ENCODE measurements around the gene NOTCH3. TPM values are rescaled to one million over a fixed set of nuclear protein-coding genes. Genes with fewer than 3 reads are reported as not detected.

The NOTCH3 gene
- total and polyA plus RNA-seq, 2 of the 8 experiments (the other 6 are each of a cell fraction or from before 2014, with no cell fraction given) = 37.5 to 107 TPM

DNA sequence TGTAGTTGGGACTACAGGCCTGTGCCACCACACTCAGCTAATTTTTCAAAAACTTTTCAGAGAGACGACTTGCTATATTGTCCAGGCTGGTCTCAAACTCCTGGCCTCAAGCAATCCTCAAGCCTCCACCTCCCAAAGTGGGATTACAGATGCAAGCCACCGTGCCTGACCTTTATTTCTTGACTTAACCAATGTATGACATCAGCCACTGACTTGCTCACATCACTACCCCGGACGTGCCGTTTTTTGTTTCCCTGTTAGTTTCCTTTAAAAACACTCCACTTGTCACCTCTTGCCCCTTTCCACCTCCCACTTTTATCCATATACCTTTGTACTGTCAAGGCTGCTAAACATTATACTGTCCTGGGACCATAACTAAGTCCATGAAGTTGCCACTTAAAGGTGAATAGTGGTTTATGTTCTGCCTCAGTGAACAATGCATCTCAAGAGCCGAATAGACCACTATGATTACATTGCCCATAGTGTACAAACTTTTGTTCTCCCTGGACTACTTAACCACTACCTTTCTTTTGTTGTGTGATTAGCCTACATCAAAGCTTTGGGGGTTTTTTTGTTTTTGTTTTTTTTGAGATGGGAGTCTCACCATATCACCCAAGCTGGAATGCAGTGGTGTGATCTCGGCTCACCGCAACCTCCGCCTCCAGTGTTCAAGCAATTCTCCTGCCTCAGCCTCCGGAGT, 33.8 kb upstream of the NOTCH3 start (continued):
- TF ChIP-seq, protein P1, sequence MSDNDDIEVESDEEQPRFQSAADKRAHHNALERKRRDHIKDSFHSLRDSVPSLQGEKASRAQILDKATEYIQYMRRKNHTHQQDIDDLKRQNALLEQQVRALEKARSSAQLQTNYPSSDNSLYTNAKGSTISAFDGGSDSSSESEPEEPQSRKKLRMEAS (IDR thresholded peaks at IDR 0.05) = no peak

Measured in H1 (cell line).